ENCODE measurements around the gene SUN3. TPM values are rescaled to one million over a fixed set of nuclear protein-coding genes. Genes with fewer than 3 reads are reported as not detected.
A peak's percentile ranks its signal among the peaks of the same experiment; 100 is the strongest.

SUN3 gene
- total and polyA plus RNA-seq, 2 of the 13 experiments (the other 11 are each of a cell fraction or from before 2014, with no cell fraction given) = not detected

DNA sequence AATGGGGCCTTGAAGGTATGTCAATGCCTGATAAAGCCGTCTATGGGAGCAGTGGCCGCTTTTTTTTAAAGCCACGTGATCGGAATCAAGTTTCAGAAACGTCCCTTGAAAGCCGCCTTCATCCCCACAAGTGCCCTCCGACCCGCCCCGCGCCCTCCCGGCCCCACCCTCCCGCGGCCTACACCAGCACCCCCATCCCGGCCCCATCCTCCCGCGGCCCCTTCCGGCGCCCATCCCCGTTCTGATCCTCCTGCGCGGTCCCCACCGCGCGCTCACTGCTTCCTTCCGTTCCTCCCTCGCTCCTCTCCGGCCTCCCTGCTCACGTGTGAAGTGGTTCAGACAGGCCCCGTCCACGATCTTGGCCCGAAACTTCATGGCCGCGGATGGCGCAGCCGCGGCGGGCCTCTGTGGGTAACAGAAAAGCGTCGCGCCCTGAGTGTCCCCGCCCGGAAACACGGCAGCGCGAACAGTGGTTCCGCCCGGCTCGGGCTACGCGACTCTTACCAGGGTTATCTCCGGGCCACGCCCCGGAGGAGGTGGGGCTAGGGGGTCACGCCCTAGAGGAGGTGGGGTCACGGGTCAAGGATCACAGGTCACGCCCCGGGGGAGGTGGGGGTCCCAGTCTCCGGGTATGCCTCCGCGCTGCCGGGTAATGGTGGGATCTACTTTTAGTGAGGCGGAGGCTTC is 49.6 kb downstream of the SUN3 start, which contains the start of gene HUS1 (continued):
- TF ChIP-seq, protein P1, sequence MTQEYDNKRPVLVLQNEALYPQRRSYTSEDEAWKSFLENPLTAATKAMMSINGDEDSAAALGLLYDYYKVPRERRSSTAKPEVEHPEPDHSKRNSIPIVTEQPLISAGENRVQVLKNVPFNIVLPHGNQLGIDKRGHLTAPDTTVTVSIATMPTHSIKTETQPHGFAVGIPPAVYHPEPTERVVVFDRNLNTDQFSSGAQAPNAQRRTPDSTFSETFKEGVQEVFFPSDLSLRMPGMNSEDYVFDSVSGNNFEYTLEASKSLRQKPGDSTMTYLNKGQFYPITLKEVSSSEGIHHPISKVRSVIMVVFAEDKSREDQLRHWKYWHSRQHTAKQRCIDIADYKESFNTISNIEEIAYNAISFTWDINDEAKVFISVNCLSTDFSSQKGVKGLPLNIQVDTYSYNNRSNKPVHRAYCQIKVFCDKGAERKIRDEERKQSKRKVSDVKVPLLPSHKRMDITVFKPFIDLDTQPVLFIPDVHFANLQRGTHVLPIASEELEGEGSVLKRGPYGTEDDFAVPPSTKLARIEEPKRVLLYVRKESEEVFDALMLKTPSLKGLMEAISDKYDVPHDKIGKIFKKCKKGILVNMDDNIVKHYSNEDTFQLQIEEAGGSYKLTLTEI (CRISPR knock-in tag; conservative IDR thresholded peaks at IDR 0.05) = no peak
- TF ChIP-seq ZNF747 (CRISPR knock-in tag; IDR thresholded peaks at IDR 0.05; ENCODE audit: borderline replicate concordance) (peak; percentile 87; the same call in 1 of the 2 replicates), SIX4 (CRISPR knock-in tag; IDR thresholded peaks at IDR 0.05) (peak; percentile 78), PLRG1 (conservative IDR thresholded peaks at IDR 0.05) (no peak), TOPORS (CRISPR knock-in tag; IDR thresholded peaks at IDR 0.05) (peak; percentile 60; the same call in 1 of the 2 replicates), HNF4G (IDR thresholded peaks at IDR 0.05; ENCODE audit: borderline replicate concordance, low read depth, low read length) (0 out of 2 replicates have a peak, but pooled peaks have one; percentile 10), HNF4G (CRISPR knock-in tag; IDR thresholded peaks at IDR 0.05; ENCODE audit: borderline replicate concordance, low read depth) (no peak), MIER3 (CRISPR knock-in tag; IDR thresholded peaks at IDR 0.05; ENCODE audit: borderline replicate concordance) (peak; percentile 54; the same call in 1 of the 2 replicates)
- TF ChIP-seq, protein P2, sequence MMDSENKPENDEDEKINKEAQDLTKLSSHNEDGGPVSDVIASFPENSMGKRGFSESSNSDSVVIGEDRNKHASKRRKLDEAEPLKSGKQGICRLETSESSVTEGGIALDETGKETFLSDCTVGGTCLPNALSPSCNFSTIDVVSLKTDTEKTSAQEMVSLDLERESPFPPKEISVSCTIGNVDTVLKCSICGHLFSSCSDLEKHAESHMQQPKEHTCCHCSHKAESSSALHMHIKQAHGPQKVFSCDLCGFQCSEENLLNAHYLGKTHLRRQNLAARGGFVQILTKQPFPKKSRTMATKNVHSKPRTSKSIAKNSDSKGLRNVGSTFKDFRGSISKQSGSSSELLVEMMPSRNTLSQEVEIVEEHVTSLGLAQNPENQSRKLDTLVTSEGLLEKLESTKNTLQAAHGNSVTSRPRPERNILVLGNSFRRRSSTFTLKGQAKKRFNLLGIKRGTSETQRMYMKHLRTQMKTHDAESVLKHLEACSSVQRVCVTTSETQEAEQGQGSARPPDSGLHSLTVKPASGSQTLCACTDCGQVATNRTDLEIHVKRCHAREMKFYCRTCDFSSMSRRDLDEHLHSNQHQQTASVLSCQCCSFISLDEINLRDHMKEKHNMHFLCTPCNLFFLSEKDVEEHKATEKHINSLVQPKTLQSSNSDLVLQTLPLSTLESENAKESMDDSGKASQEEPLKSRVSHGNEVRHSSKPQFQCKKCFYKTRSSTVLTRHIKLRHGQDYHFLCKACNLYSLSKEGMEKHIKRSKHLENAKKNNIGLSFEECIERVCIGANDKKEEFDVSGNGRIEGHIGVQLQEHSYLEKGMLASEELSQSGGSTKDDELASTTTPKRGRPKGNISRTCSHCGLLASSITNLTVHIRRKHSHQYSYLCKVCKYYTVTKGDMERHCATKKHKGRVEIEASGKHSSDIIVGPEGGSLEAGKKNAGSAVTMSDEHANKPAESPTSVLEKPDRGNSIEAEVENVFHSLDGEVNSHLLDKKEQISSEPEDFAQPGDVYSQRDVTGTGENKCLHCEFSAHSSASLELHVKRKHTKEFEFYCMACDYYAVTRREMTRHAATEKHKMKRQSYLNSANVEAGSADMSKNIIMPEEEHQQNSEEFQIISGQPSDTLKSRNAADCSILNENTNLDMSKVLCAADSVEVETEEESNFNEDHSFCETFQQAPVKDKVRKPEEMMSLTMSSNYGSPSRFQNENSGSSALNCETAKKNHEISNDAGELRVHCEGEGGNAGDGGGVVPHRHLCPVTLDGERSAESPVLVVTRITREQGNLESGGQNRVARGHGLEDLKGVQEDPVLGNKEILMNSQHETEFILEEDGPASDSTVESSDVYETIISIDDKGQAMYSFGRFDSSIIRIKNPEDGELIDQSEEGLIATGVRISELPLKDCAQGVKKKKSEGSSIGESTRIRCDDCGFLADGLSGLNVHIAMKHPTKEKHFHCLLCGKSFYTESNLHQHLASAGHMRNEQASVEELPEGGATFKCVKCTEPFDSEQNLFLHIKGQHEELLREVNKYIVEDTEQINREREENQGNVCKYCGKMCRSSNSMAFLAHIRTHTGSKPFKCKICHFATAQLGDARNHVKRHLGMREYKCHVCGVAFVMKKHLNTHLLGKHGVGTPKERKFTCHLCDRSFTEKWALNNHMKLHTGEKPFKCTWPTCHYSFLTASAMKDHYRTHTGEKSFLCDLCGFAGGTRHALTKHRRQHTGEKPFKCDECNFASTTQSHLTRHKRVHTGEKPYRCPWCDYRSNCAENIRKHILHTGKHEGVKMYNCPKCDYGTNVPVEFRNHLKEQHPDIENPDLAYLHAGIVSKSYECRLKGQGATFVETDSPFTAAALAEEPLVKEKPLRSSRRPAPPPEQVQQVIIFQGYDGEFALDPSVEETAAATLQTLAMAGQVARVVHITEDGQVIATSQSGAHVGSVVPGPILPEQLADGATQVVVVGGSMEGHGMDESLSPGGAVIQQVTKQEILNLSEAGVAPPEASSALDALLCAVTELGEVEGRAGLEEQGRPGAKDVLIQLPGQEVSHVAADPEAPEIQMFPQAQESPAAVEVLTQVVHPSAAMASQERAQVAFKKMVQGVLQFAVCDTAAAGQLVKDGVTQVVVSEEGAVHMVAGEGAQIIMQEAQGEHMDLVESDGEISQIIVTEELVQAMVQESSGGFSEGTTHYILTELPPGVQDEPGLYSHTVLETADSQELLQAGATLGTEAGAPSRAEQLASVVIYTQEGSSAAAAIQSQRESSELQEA (CRISPR knock-in tag; IDR thresholded peaks at IDR 0.05; ENCODE audit: not compliant biosample characterization) = peak; percentile 72
- TF ChIP-seq, protein P3, sequence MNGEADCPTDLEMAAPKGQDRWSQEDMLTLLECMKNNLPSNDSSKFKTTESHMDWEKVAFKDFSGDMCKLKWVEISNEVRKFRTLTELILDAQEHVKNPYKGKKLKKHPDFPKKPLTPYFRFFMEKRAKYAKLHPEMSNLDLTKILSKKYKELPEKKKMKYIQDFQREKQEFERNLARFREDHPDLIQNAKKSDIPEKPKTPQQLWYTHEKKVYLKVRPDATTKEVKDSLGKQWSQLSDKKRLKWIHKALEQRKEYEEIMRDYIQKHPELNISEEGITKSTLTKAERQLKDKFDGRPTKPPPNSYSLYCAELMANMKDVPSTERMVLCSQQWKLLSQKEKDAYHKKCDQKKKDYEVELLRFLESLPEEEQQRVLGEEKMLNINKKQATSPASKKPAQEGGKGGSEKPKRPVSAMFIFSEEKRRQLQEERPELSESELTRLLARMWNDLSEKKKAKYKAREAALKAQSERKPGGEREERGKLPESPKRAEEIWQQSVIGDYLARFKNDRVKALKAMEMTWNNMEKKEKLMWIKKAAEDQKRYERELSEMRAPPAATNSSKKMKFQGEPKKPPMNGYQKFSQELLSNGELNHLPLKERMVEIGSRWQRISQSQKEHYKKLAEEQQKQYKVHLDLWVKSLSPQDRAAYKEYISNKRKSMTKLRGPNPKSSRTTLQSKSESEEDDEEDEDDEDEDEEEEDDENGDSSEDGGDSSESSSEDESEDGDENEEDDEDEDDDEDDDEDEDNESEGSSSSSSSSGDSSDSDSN (CRISPR knock-in tag; IDR thresholded peaks at IDR 0.05) = peak; percentile 90
- TF ChIP-seq, protein P4, sequence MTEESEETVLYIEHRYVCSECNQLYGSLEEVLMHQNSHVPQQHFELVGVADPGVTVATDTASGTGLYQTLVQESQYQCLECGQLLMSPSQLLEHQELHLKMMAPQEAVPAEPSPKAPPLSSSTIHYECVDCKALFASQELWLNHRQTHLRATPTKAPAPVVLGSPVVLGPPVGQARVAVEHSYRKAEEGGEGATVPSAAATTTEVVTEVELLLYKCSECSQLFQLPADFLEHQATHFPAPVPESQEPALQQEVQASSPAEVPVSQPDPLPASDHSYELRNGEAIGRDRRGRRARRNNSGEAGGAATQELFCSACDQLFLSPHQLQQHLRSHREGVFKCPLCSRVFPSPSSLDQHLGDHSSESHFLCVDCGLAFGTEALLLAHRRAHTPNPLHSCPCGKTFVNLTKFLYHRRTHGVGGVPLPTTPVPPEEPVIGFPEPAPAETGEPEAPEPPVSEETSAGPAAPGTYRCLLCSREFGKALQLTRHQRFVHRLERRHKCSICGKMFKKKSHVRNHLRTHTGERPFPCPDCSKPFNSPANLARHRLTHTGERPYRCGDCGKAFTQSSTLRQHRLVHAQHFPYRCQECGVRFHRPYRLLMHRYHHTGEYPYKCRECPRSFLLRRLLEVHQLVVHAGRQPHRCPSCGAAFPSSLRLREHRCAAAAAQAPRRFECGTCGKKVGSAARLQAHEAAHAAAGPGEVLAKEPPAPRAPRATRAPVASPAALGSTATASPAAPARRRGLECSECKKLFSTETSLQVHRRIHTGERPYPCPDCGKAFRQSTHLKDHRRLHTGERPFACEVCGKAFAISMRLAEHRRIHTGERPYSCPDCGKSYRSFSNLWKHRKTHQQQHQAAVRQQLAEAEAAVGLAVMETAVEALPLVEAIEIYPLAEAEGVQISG (CRISPR knock-in tag; IDR thresholded peaks at IDR 0.05) = peak; percentile 90
- TF ChIP-seq, protein P5, sequence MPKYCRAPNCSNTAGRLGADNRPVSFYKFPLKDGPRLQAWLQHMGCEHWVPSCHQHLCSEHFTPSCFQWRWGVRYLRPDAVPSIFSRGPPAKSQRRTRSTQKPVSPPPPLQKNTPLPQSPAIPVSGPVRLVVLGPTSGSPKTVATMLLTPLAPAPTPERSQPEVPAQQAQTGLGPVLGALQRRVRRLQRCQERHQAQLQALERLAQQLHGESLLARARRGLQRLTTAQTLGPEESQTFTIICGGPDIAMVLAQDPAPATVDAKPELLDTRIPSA (CRISPR knock-in tag; IDR thresholded peaks at IDR 0.05; ENCODE audit: borderline replicate concordance) = no peak

All from HepG2 (cell line).